HG03066 (cell line): ENCODE data around the gene NFYB.
A peak's percentile ranks its signal among the peaks of the same experiment; 100 is the strongest.
"Not testable (repeated sequence)": the region's sequence is repeated elsewhere in the genome, so short reads cannot be mapped to it uniquely, and the experiment has no call there.

Source experiments
- ATAC-seq: cut with Tn5 transposase; IDR thresholded peaks from one replicate; pipeline ENCODE4 v1.9.1; 2021; ENCODE audit warnings: low read depth; ENCODE audit not compliant: unreplicated experiment

The NFYB gene

DNA sequence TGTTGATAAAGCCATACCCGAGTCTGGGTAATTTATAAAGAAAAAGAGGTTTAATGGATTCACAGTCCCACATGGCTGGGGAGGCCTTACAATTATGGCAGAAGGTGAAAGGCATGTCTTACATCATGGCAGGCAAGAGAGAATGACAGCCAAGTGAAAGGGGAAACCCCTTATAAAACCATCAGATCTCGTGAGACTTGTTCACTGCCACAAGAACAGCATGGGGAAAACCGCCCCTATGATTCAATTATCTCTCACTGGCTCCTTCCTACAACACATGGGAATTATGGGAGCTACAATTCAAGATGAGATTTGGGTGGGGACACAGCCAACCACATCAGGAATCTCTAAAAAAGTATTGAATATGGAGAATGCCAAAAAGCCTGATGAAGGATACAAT, 25.0 kb upstream of the NFYB start:
- not testable (repeated sequence) for ATAC-seq

DNA sequence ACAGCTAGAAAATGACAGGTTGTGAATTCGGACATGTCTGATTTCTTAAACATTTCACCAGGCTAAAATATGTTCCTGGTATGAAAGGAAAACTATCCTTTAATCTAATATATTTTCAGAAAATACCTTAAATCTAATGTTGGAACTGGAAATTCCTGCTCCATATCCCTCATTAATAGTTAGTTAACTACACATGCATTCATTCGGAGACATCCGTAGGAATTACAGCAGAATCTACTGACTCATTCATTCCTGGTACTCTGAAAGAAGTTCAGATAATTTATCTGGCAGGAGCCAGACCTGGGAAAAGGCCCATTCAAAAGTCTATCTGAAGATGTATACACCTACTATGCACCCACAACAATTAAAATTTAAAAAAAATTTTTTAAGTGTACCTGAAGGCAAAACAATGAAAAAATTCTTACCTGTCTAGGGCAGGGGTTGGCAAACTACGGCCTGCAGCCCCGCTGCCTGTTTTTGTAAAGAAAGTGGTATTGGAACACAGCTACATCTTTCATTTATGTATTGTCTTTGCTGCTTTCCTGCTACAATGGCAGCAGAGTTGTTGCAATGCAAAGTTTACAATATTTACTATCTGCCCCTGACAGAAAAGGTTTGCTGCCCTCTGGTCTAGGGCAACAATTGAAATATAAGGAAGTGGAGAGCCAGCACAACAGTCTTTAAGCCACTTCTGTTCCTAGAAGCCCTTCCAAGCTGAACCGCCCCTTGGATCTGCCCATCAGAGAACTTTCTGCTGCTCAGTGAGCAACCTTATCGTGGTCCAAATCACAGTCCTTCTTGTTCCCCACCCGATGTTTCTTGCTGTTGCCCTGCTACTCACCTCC, 17.9 kb upstream of the NFYB start:
- no peak for ATAC-seq

DNA sequence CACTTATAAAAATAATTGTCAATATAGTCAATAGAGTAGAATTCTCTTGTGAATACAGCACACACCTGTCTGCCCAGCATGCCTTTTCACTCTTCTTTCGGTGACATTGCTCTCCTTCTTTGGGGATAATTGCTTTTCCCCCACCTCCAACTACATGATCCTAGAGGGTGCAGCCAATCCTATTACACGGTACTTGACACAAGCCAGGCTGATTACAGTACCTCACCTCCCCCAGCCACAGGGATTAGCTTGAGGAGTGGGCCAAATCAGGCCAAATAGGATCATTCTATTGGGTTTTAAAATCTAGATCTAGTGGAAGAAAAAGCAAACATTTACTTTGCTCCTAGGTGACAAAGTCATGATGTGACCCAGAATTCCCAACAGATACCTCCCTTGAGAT, 16.8 kb upstream of the NFYB start:
- no peak for ATAC-seq

DNA sequence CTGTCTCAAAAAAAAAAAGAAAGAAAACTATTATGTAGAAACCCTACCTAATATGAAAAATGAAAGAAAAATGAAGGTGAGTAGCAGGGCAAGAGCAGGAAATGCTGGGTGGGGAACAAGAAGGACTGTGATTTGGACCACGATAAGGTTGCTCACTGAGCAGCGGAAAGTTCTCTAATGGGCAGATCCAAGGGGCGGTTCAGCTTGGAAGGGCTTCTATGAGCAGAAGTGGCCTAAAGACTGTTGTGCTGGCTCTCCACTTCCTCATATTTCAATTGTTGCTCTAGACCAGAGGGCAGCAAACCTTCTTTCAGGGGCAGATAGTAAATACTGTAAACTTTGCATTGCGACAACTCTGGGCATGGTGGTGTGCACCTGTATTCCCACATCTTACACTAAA, 16.3 kb upstream of the NFYB start:
- no peak for ATAC-seq

DNA sequence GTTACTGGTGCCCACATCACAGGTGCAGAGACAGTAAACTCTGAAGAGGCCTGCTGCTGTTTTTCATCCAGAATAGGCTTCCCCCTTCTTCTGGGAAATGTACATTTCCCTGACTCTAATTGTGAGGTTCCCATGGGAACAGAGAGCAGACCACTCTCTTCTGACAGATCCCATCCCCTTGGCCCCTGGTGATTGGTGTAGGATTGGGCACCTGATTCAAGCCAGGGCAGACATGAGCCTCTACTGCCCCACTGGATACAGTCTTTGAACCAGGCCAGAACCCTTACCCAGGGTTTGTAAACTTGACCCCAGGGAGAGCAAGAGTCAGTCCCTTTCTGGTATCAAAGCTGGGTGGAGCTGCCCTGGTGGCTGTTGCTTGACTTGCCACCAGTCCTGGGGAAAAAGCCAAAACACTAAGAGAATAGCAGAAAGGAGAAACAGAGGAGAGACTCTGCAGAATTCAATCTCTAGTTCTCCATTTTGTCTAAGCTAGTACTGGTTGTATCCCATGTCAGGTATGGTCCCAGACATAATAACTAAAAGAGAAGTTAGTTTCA, 14.8 kb upstream of the NFYB start:
- ATAC-seq = no peak

DNA sequence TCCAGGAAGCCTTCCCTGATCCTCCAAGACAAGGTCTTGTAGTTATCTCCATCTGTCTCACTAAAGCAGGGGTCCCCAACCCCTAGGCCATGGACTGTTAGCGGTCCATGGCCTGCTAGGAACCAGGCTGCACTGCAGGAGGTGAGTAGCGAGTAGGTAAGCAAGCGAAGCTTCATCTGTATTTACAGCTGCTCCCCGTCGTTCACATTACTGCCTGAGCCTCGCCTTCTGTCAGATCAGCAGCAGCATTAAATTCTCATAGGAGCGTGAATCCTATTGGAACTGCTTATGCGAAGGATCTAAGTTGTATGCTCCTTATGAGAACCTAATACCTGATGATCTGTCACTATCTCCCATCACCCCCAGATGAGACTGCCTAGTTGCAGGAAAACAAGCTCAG, 12.4 kb upstream of the NFYB start:
- ATAC-seq = no peak

DNA sequence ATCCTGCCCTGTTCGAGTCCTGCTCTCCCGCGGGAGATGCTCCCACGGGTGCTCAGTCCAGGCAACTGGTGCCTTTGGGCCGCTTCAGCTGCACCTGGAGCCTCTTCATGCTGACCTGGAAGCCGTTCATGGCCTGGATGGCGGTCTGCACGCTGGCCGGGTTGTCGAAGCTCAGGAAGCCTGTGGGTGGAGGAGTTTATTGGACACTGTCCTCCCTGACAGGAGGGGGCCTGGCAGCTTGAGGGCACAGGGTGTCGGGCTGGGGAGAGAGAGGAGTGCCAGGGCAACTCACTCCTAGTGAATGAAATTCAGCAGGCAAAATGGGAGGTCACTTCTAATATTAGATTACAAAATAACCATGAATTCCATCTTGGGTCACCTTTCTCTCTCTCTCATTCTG, 9.3 kb upstream of the NFYB start:
- ATAC-seq = no peak

DNA sequence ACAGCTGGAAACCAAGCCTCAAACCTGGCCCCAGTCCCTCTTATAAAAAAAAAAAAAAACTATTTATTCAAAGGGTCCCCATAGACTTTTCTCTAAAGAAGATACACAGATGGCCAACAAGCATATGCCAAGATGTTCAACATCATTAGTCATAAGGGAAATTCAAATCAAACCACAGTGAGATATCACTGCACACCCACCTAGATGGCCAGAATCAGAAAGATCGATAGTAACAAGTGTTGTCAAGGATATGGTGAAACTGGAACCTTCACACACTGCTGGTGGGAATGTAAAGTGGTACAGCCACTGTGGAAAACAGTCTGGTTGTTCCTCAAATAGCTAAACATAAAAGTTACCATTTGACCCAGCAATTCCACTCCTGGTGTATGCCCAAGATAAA, 5.9 kb upstream of the NFYB start:
- ATAC-seq = no peak

DNA sequence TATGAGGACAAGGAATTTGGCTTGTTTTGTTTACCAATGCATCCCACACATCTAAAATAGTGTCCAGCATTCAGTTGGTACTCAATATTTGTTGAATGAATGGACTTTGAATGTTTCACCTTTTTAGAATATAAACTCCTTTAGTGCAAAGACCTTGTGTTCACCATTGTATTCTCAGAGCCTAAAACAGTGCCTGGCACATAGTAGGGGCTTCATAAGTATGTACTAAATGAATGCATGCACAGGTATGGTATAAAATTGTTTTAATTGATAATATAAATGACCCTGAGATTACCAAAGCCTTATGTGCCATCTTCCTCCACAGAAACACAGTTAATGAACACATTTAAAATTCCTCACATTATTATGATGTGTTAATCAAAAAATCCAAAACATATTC, 5.0 kb upstream of the NFYB start:
- ATAC-seq = no peak

DNA sequence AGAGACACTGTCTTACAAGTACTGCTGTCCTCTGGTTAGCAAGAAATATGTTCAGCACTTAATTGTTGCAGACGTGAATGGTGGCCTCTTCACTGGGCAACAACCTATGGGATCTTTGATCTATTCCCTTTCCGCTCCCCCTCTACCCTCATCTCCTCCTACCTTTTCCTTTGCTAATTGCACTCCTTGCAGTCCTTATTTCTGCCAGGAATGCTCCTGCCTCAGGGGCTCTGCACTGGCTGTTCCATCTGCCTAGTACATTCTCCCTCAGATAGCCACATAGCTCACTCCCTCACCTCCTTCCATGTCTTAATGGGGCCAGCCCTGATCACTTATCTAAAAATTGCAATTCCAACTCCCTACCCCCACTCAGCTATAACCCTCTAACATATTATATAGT, 4.5 kb upstream of the NFYB start:
- ATAC-seq = no peak

DNA sequence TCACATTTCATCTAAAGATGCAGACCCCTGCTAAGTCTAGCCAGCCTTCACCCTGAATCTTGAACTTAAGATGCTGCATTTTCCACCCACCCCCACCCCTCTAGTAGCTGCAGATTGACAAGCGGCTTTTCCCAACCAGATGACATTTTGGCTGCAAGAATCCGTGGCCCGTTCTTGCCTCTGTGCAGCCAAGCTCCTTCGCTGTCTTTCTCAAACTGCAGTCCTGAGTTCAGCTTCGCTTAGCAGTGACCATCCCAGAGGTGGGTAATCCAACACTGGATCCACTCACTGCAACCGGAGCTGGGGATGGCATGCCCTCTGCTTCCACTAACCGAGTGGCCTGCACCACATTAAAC, 765 bp upstream of the NFYB start:
- no peak for ATAC-seq

DNA sequence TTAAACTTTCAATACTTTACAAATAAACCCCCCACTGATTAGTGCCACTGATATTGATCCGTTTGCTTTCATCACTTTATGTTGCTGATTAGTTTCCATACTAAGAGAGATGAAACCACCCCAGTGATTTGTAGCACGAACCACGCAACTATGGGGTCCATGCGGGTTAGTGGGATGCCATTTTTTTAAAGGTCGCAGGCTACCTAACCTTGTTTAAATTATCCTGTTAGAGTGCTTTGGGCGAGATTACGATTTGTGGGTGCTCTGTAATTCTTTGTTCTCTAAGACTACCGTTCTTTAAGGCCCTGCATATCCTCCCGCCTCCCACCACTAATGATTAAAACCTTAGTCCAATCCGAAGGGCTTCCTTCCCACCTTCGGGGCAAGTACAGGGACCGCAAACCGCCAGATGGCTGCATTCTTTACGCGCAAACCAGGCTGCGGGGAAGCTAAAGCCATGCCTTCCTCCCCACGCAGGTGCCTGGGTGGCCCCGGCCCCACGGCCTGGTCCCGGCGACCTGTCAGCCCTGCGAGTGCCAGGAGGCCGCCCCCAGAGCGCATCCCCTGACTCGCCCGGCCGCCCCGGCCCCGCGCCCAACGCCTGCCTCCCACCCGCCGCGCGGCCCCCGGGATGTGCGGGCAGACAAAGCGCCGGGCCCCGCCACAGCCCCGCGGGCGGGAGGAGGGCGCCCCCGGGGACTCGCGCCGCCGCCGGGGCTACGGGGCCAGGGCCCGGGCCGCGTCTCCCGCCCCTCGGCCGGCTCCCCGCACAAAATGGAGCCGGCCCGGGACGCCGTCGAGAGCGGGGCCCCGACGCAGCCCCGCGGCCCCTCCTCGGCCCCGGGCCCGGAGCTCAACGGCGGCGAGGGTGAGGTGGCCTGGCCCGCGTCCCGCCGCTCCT, 759 bp downstream of the NFYB start:
- ATAC-seq = peak; percentile 14

DNA sequence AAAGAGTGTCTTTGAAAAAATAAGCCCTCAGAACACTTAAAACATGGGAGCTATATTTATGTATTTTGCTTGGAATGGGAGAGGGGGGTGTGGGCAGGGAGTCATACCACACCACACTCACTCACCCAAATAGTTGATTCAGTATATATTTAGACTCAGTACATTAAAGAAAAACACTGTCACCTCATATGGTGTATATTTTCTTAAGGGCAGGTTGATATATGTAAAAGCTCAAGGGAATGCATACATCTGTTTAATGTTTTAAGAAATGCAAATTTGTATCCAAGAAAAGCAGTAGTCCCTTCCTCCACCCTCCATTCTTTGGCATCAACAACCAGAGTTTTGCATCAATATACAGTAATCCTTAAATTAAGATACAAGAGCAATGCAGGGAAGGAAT, 1.4 kb downstream of the NFYB start:
- ATAC-seq = no peak

DNA sequence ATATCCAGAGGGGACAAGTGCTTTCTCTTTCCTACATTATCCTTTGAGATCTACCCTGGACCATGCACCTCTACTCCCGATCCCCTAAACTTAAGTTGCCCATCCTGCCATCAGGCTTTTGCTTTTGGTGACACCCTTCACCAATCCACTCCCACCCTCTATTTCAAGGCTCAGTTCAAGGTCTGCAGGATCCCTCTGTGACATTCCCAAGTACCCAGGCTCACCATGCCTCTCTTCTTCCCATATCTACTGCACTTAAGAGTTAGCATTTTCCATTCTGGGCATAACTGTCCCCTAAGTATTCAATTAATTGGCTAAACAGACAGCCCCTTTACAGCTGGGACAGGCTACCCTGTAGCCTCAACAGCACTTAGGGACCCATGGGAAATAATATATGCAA, 3.1 kb downstream of the NFYB start:
- ATAC-seq = no peak

DNA sequence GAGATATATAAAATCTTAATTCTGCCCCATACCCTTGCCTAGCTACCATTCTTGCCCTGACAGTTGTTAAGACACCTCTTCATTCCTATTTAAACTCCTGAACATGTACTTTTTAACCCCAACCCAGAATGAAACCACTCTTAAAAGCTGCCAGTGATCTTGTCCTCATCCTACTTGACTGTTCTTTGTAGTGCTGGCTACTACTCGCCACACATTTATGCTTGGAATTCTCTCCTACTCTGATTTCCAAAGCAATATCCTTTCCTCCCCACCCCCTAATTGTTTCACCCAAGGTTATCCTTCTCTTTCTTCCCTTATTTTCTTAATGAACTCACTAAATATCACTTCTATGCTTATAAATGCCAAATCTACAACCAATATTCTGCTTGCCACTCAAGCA, 4.1 kb downstream of the NFYB start:
- no peak for ATAC-seq

DNA sequence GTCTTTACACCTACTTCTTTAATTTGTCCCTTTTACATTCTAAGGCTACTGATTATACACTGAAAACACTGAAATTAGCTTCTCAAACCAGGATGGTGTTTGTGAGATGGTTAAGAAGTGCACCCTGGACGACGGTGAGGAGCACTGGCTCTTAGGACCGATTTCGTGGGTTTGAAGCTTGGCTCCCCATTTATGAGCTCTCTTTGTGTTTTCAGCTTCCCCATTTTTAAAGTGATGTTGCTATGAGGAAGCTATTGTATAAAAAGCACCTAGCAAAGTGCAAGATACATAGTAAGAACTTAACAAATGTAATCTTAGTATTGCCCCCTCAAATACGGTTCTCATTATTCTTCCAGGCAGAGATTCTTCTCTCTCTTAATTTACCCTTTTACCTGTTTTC, 4.7 kb downstream of the NFYB start:
- ATAC-seq = no peak

DNA sequence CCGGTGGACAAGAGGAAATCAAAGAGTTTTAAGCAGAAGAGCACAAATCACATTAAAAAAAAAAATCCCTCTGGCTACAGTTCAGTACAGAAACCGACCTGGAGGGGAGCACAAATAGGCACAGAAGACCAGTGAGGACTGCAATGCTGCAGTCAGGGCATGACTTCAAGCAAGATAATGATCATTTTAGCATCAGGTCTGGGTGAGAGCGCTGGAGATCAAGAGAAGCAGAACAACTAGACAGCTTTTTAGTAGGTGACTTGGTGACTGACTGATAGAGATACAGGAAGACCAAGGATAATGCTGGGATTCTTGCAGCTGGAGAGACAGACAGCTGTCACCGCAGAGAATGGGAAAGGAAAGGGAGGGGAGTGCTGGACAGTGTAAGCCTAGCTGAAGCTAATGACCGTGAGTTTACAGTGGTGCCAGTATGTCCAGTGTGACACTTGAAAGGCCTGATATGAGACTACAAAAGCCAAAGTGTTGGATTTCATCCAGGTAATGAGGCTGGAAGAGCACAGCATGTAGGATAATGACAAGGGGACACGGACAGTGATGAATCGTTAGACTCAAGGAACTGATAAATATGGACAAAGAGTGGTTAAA, 5.6 kb downstream of the NFYB start:
- ATAC-seq = no peak

DNA sequence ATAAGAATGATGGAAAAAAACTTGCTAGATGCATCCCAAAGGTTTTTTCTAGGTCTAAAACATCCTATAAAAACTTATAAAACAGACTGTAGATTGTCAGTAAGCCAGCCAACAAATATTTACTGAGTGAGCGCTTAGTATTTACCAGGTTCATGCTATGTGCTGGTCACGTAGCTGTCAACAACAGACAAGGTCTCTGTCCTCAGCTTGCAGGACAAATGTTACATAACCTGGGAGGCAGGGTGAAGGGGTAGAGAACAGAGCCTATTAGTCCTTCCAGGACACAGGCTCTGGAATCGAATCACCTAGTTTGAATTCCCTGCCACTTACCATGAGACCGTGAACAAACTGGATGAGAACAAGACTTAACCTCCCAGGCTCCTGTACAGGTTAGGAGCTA, 6.4 kb downstream of the NFYB start:
- ATAC-seq = no peak

DNA sequence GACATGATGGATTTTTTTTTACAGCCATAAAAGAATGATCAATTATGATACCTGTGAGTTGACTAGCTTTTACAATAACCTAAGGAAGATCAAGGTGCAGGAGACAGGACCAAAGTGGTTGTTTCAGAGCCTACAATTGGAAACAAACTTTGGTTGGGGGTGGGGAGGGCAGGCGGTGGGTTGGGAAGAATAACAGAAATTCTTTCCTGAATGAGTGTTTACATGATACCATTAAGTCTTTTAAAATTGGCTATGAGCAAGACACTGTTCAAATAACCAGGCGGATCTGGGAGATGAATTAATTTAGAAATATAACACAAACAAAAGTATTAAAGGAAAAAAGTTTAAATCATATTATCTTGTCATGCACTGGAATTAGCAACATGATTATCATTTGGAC, 7.2 kb downstream of the NFYB start:
- no peak for ATAC-seq

DNA sequence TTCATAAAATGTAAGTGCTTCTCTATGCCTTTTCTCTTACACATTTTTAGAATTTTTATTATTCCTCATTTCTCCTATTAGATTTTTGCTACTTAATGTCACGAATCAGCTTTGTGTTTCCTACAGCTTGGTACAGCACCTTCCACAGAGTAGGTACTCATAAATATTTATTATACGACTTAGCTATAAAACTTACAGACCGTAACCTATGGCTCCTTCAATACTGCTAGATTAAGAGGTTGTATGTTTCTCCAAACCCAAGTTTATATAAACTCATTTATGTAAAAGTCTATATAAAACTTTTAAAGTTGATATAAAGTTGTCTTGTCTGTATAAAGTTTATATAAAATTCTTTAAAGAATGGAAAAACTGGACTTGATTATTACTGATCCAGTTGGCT, 11.5 kb downstream of the NFYB start:
- ATAC-seq = no peak

DNA sequence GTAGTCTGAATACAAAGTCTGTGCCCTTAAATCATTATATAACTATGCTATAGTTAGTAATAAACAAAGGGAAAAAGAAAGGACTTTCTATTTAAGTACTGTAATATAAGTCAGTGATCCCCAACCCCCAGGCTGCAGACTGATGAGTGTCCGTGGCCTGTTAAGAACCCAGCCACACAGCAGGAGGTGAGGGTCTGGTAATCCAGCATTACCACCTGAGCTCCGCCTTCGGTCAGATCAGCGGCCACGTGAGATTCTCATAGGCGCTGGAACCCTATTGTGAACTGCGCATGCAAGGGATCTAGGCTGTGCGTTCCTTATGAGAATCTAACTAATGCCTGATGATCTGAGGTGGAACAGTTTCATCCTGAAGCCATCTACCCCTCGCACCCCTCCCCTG, 15.7 kb downstream of the NFYB start:
- no peak for ATAC-seq
